Gastrocnemius medialis (tissue), 4 donors: Measurements from ENCODE around the gene ZBED4. TPM values are rescaled to one million over a fixed set of nuclear protein-coding genes. Genes with fewer than 3 reads are reported as not detected.
A peak's percentile ranks its signal among the peaks of the same experiment; 100 is the strongest.

Experiments
- ATAC-seq, 2 donors: fragments of 150-250 bp; one replicate each; pipeline ENCODE4 v1.9.1; 2016
- DNase-seq, 2 donors: peaks; one replicate each; pipeline ENCODE4 v3.0.0-alpha.2; 2019
- H3K27ac ChIP-seq, 4 donors: fragments of 200-600 bp; sonication (generic); 1 replicate in 1 of 4; 2 replicates in 3 of 4; pipeline ENCODE4 v1.5.1; 2016 to 2018; ENCODE audit warnings: mild to moderate bottlenecking in 2 of 4, moderate library complexity in 1 of 4
- H3K27me3 ChIP-seq, 3 donors: fragments of 200-600 bp; sonication (generic) in 2 of 3; 1 replicate in 1 of 3; 2 replicates in 2 of 3; pipeline versions ENCODE4 v1.5.1 to v1.6.0; 2016 to 2019; ENCODE audit warnings: mild to moderate bottlenecking in 1 of 3, moderate library complexity in 1 of 3
- H3K36me3 ChIP-seq, 2 donors: fragments of 200-600 bp; sonication (generic) in 1 of 2; one replicate each; pipeline ENCODE4 v1.5.1; 2017 to 2018
- H3K4me1 ChIP-seq, 2 donors: fragments of 200-600 bp; sonication (generic) in 1 of 2; one replicate each; pipeline ENCODE4 v1.5.1; 2016 to 2017; ENCODE audit warnings: mild to moderate bottlenecking in 2 of 2
- H3K4me3 ChIP-seq, 4 donors: fragments of 200-600 bp; sonication (generic) in 3 of 4; 1 replicate in 1 of 4; 2 replicates in 3 of 4; pipeline ENCODE4 v1.5.1; 2016 to 2019; ENCODE audit warnings: mild to moderate bottlenecking in 2 of 4
- H3K9me3 ChIP-seq, 3 donors: fragments of 200-600 bp; sonication (generic) in 2 of 3; 1 replicate in 1 of 3; 2 replicates in 2 of 3; pipeline ENCODE4 v1.5.1; 2016 to 2019
- CTCF ChIP-seq, 5 experiments: fragments of 450-650 bp in 3 of 5; fragments of 200-600 bp in 2 of 5; sonication (generic) in 2 of 5; IDR thresholded peaks in 4 of 5; conservative IDR thresholded peaks in 1 of 5; 1 replicate in 4 of 5; 2 replicates in 1 of 5; pipeline ENCODE4 v1.5.1; 2016 to 2019; ENCODE audit warnings: antibody characterized with exemption in 5 of 5, mild to moderate bottlenecking in 3 of 5, moderate library complexity in 3 of 5
- POLR2A ChIP-seq, 2 donors: fragments of 450-650 bp; IDR thresholded peaks; one replicate each; pipeline ENCODE4 v1.6.1; 2017; ENCODE audit warnings: antibody characterized with exemption in 2 of 2, mild to moderate bottlenecking in 2 of 2, moderate library complexity in 2 of 2
- in situ Hi-C, 4 donors: fragments of 200-750 bp; cut with MboI; loops; one replicate each; pipeline versions ENCODE4 v1.15.0 to v1.8.0; 2017; ENCODE audit warnings: low sequenced_read_pairs in 4 of 4
- intact Hi-C: fragments of 100-400 bp; cut with DNase I; formaldehyde crosslinking; loops from one replicate; pipeline ENCODE4 v1.15.1; 2023; ENCODE audit warnings: low total_unique reads
- total RNA-seq, 4 donors: library from RNA; depleted of rRNA; stranded (reverse); fragments of >200 nt; gene quantifications; one replicate each; pipeline versions ENCODE4 v1.1.0 to v1.2.3, GENCODE V29; 2016

Gene ZBED4
- total RNA-seq, 4 donors from 2014 or later, result 6.7 to 8.4 (median 7.5) TPM

- in situ Hi-C loops (loop anchor here in 1 of 4 donors (25.0 kb wide), 1 partner anchor 105 kb away; no protein-coding TSS in a partner anchor), intact Hi-C loops (loop anchor here (1.0 kb wide), 1 partner anchor 39 kb away; the partner anchor contains the start of gene ZBED4)
- DNase-seq (peak; percentile 67 to 91), ATAC-seq (peak; percentile 93 to 98)
- no peak for TF ChIP-seq POLR2A (IDR thresholded peaks at IDR 0.05)
- TF ChIP-seq CTCF (IDR thresholded peaks at IDR 0.05 in 4 of 5, conservative IDR thresholded peaks at IDR 0.05 in 1 of 5), result no peak
- H3K27me3 ChIP-seq, result no peaks in the 10 kb centered on the region
- no peaks in the 10 kb centered on the region for H3K9me3 ChIP-seq
- H3K4me3 ChIP-seq, result no peak overlapping the region
- peaks cover 12 to 15% of the 10 kb centered on the region in 2 donors for H3K4me1 ChIP-seq
- peak overlapping the region; percentile 17 to 68 (median 58) for H3K27ac ChIP-seq
- H3K36me3 ChIP-seq, result no peaks in the 10 kb centered on the region
Observed at GRCh38 chr22:49892226-49892899, 38.7 kb downstream of the ZBED4 start.

GRCh38 chr22:49893025-49893424, 39.4 kb downstream of the ZBED4 start:
- Histone ChIP-seq H3K4me1 (peaks cover 12 to 15% of the 10 kb centered on the region in 2 donors), H3K36me3 (no peaks in the 10 kb centered on the region), H3K27ac (peak overlapping the region in 1 of 4 donors; percentile 56), H3K4me3 (no peak overlapping the region), H3K27me3 (no peaks in the 10 kb centered on the region), H3K9me3 (no peaks in the 10 kb centered on the region)
- ATAC-seq, result no peak
- in situ Hi-C loops, result loop anchor here in 1 of 4 donors (25.0 kb wide), 1 partner anchor 106 kb away; no protein-coding TSS in a partner anchor
- DNase-seq, result no peak
- intact Hi-C loops, result no loop called here
- TF ChIP-seq CTCF (IDR thresholded peaks at IDR 0.05 in 4 of 5, conservative IDR thresholded peaks at IDR 0.05 in 1 of 5) (no peak), POLR2A (IDR thresholded peaks at IDR 0.05) (no peak)

- TF ChIP-seq CTCF (IDR thresholded peaks at IDR 0.05 in 4 of 5, conservative IDR thresholded peaks at IDR 0.05 in 1 of 5), result no peak
- TF ChIP-seq POLR2A (IDR thresholded peaks at IDR 0.05), result no peak
- no peak overlapping the region for H3K4me3 ChIP-seq
- H3K9me3 ChIP-seq, result no peaks in the 10 kb centered on the region
- H3K36me3 ChIP-seq, result peaks cover 0 to under 1% of the 10 kb centered on the region in 2 donors
- H3K4me1 ChIP-seq, result peaks cover 12 to 15% of the 10 kb centered on the region in 2 donors
- in situ Hi-C loops (loop anchor here in 1 of 4 donors (25.0 kb wide), 1 partner anchor 107 kb away; no protein-coding TSS in a partner anchor), intact Hi-C loops (no loop called here)
- no peak for DNase-seq
- H3K27ac ChIP-seq, result no peak overlapping the region
- no peaks in the 10 kb centered on the region for H3K27me3 ChIP-seq
- ATAC-seq, result no peak
Observed at GRCh38 chr22:49894322-49895054, 40.8 kb downstream of the ZBED4 start.

GRCh38 chr22:49896201-49896600, 42.6 kb downstream of the ZBED4 start:
- no peaks in the 10 kb centered on the region for H3K27me3 ChIP-seq
- DNase-seq (no peak), ATAC-seq (no peak)
- peaks cover 12 to 15% of the 10 kb centered on the region in 2 donors for H3K4me1 ChIP-seq
- TF ChIP-seq CTCF (IDR thresholded peaks at IDR 0.05 in 4 of 5, conservative IDR thresholded peaks at IDR 0.05 in 1 of 5), result no peak
- no peak for TF ChIP-seq POLR2A (IDR thresholded peaks at IDR 0.05)
- peaks cover 0 to 12% of the 10 kb centered on the region in 2 donors for H3K36me3 ChIP-seq
- H3K9me3 ChIP-seq, result no peaks in the 10 kb centered on the region
- no peak overlapping the region for H3K4me3 ChIP-seq
- intact Hi-C loops (no loop called here), in situ Hi-C loops (loop anchor here in 1 of 4 donors (25.0 kb wide), 1 partner anchor 109 kb away; no protein-coding TSS in a partner anchor)
- no peak overlapping the region for H3K27ac ChIP-seq
